Measurements from ENCODE around the gene OR13J1. TPM values are rescaled to one million over a fixed set of nuclear protein-coding genes. Genes with fewer than 3 reads are reported as not detected.
A peak's percentile ranks its signal among the peaks of the same experiment; 100 is the strongest.

OR13J1 gene
- total RNA-seq, 1 experiment from 2014 or later: not detected

- no peak for TF ChIP-seq CBFB (CRISPR knock-in tag; IDR thresholded peaks at IDR 0.05; ENCODE audit: low read depth)
Observed at GRCh38 chr9:35829084-35829763, 41.0 kb downstream of the OR13J1 start, which contains the start of gene TMEM8B (continued).

DNA sequence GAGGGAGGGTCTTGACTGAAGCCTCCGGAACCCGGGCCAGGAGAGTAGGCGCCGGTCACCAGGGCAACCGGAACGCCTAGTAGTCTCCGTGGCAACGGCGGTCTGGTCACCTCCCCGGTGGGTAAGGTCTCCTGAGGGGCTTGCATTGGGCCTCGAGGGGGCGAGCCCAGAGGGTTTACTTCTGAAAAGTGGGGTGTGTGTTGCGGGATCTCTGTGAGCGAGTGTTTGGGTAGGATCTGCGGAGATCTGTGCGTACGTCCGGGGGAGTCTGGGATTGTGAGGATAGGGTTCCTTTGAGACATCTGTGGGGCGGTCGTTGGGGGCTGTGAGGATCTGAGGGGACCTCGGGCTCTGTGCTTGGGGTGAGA lies 41.5 kb downstream of the OR13J1 start, which contains the start of gene FAM221B:
TSS of gene FAM221B (minus strand) at position 17 of the 368 bp plus-strand sequence. CDS start 2,571 bp downstream, outside the sequence.
- peak within 1 kb of the TSS; percentile 75 for H3K4me3 Mint-ChIP-seq
- H3K27me3 Mint-ChIP-seq (ENCODE audit: low read depth): peaks cover 2% of the 10 kb centered on the region; the same call in 1 of the 2 replicates
- peak; percentile 52 for ATAC-seq
- POLR2A ChIA-PET: interaction anchor here (0.6 to 1.0 kb wide), 4 partner anchors 15 to 290 kb away, joined by 3 to 5 read pairs (median 3); partner anchors contain the start of gene SPAG8
- TF ChIP-seq ATF1 (CRISPR knock-in tag; IDR thresholded peaks at IDR 0.05): no peak
- TF ChIP-seq, protein P1, sequence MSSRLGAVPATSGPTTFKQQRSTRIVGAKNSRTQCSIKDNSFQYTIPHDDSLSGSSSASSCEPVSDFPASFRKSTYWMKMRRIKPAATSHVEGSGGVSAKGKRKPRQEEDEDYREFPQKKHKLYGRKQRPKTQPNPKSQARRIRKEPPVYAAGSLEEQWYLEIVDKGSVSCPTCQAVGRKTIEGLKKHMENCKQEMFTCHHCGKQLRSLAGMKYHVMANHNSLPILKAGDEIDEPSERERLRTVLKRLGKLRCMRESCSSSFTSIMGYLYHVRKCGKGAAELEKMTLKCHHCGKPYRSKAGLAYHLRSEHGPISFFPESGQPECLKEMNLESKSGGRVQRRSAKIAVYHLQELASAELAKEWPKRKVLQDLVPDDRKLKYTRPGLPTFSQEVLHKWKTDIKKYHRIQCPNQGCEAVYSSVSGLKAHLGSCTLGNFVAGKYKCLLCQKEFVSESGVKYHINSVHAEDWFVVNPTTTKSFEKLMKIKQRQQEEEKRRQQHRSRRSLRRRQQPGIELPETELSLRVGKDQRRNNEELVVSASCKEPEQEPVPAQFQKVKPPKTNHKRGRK (CRISPR knock-in tag; IDR thresholded peaks at IDR 0.05; ENCODE audit: borderline replicate concordance): no peak
- no peak for TF ChIP-seq PRRX2 (CRISPR knock-in tag; IDR thresholded peaks at IDR 0.05)
- 0 out of 2 replicates have a peak, but pooled peaks have one; percentile 8 for TF ChIP-seq ZNF121 (CRISPR knock-in tag; IDR thresholded peaks at IDR 0.05)
- TF ChIP-seq ZNF263 (CRISPR knock-in tag; IDR thresholded peaks at IDR 0.05; ENCODE audit: low read depth): no peak
- TF ChIP-seq NFYB (CRISPR knock-in tag; conservative IDR thresholded peaks at IDR 0.05; ENCODE audit: low read depth): no peak
- TF ChIP-seq, protein P2, sequence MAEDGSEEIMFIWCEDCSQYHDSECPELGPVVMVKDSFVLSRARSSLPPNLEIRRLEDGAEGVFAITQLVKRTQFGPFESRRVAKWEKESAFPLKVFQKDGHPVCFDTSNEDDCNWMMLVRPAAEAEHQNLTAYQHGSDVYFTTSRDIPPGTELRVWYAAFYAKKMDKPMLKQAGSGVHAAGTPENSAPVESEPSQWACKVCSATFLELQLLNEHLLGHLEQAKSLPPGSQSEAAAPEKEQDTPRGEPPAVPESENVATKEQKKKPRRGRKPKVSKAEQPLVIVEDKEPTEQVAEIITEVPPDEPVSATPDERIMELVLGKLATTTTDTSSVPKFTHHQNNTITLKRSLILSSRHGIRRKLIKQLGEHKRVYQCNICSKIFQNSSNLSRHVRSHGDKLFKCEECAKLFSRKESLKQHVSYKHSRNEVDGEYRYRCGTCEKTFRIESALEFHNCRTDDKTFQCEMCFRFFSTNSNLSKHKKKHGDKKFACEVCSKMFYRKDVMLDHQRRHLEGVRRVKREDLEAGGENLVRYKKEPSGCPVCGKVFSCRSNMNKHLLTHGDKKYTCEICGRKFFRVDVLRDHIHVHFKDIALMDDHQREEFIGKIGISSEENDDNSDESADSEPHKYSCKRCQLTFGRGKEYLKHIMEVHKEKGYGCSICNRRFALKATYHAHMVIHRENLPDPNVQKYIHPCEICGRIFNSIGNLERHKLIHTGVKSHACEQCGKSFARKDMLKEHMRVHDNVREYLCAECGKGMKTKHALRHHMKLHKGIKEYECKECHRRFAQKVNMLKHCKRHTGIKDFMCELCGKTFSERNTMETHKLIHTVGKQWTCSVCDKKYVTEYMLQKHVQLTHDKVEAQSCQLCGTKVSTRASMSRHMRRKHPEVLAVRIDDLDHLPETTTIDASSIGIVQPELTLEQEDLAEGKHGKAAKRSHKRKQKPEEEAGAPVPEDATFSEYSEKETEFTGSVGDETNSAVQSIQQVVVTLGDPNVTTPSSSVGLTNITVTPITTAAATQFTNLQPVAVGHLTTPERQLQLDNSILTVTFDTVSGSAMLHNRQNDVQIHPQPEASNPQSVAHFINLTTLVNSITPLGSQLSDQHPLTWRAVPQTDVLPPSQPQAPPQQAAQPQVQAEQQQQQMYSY (CRISPR knock-in tag; IDR thresholded peaks at IDR 0.05): no peak
- H3K4me1 Mint-ChIP-seq: peaks cover 26% of the 10 kb centered on the region
- H3K27ac Mint-ChIP-seq: peak within 1 kb of the TSS; percentile 77
- no peaks in the 10 kb centered on the region for H3K36me3 Mint-ChIP-seq
- CTCF ChIA-PET: interaction anchor here (0.6 to 2.7 kb wide), 19 partner anchors 11 to 225 kb away, joined by 3 to 27 read pairs (median 4); partner anchors contain the start of gene HINT2
- H3K9me3 Mint-ChIP-seq: no peaks in the 10 kb centered on the region
- DNase-seq (ENCODE audit: low spot score): peak; percentile 81

DNA sequence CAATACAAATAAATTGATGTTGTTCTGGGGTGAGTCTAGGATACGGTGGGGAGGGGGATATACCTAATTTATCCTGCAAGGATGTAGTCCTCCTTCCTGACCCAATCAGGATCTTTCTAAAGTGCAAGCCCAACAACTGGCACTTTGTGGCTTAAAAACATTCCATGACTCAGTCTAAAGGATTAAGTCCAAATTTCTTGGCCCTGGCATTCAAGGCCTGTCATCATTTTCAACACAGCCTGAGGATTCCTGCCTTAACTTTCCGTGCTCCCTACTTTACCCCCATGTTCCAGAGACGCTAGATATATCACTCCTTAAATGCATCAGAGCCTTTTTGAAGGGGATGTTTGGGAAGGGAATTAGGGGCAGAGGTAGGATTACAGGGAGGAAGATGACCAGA lies 42.7 kb downstream of the OR13J1 start:
- Mint-ChIP-seq H3K4me1 (peaks cover 33% of the 10 kb centered on the region), H3K4me3 (no peak overlapping the region; the same call in 1 of the 2 replicates), H3K36me3 (no peaks in the 10 kb centered on the region), H3K9me3 (no peaks in the 10 kb centered on the region), H3K27me3 (ENCODE audit: low read depth) (peaks cover 2% of the 10 kb centered on the region; the same call in 1 of the 2 replicates), H3K27ac (no peak overlapping the region)
- ATAC-seq (no peak), DNase-seq (ENCODE audit: low spot score) (no peak)
- CTCF ChIA-PET: interaction anchor here (1.9 to 4.8 kb wide), 5 partner anchors 13 to 55 kb away, joined by 9 to 79 read pairs (median 22); partner anchors contain the start of gene HINT2
- POLR2A ChIA-PET: no interaction called here
- no peak for TF ChIP-seq ZMAT4 (CRISPR knock-in tag; IDR thresholded peaks at IDR 0.05)
- no peak for TF ChIP-seq ZNF671 (CRISPR knock-in tag; IDR thresholded peaks at IDR 0.05)
- no peak for TF ChIP-seq PRRX2 (CRISPR knock-in tag; IDR thresholded peaks at IDR 0.05)
- TF ChIP-seq, protein P3, sequence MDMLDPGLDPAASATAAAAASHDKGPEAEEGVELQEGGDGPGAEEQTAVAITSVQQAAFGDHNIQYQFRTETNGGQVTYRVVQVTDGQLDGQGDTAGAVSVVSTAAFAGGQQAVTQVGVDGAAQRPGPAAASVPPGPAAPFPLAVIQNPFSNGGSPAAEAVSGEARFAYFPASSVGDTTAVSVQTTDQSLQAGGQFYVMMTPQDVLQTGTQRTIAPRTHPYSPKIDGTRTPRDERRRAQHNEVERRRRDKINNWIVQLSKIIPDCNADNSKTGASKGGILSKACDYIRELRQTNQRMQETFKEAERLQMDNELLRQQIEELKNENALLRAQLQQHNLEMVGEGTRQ (CRISPR knock-in tag; IDR thresholded peaks at IDR 0.05): no peak
- TF ChIP-seq, protein P4, sequence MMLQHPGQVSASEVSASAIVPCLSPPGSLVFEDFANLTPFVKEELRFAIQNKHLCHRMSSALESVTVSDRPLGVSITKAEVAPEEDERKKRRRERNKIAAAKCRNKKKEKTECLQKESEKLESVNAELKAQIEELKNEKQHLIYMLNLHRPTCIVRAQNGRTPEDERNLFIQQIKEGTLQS (CRISPR knock-in tag; conservative IDR thresholded peaks at IDR 0.05): no peak
